Measurements from ENCODE around the gene RAB21. TPM values are rescaled to one million over a fixed set of nuclear protein-coding genes. Genes with fewer than 3 reads are reported as not detected.

RAB21 gene
- total RNA-seq, 1 experiment from 2014 or later: 115 TPM

- CTCF ChIA-PET: interaction anchor here (0.6 to 1.5 kb wide), 3 partner anchors 15 to 47 kb away, joined by 3 to 8 read pairs (median 4); partner anchors contain the start of gene TMEM19
- TF ChIP-seq CTCF (IDR thresholded peaks at IDR 0.05; ENCODE audit: unreplicated experiment): no peak
- H3K36me3 Mint-ChIP-seq (ENCODE audit: insufficient read depth, unreplicated experiment): no peaks in the 10 kb centered on the region
- no TSS peak for BruUV-seq (replicated peaks)
- DNase-seq: no peak
- intact Hi-C loops (cut with micrococcal nuclease; ENCODE audit: unreplicated experiment): no loop called here
- H3K9me3 Mint-ChIP-seq (ENCODE audit: low read depth, unreplicated experiment): no peaks in the 10 kb centered on the region
- H3K4me1 Mint-ChIP-seq (ENCODE audit: low read depth, unreplicated experiment): peaks cover 11% of the 10 kb centered on the region
- no peaks in the 10 kb centered on the region for H3K27me3 Mint-ChIP-seq (ENCODE audit: unreplicated experiment)
- H3K4me3 Mint-ChIP-seq (ENCODE audit: low read depth, unreplicated experiment): peak overlapping the region; percentile 53
- H3K27ac Mint-ChIP-seq (ENCODE audit: unreplicated experiment): no peak overlapping the region
These were observed 22.3 kb upstream of the RAB21 start for GRCh38 chr12:71732357-71732712.

- Mint-ChIP-seq H3K4me3 (ENCODE audit: low read depth, unreplicated experiment) (no peak overlapping the region), H3K27me3 (ENCODE audit: unreplicated experiment) (no peaks in the 10 kb centered on the region), H3K27ac (ENCODE audit: unreplicated experiment) (no peak overlapping the region), H3K4me1 (ENCODE audit: low read depth, unreplicated experiment) (no peaks in the 10 kb centered on the region), H3K9me3 (ENCODE audit: low read depth, unreplicated experiment) (no peaks in the 10 kb centered on the region), H3K36me3 (ENCODE audit: insufficient read depth, unreplicated experiment) (no peaks in the 10 kb centered on the region)
- TF ChIP-seq CTCF (IDR thresholded peaks at IDR 0.05; ENCODE audit: unreplicated experiment): no peak
- intact Hi-C loops (cut with micrococcal nuclease; ENCODE audit: unreplicated experiment): no loop called here
- BruUV-seq (replicated peaks): no TSS peak
- CTCF ChIA-PET: interaction anchor here (0.6 to 1.3 kb wide), 2 partner anchors 50 to 193 kb away, joined by 3 to 4 read pairs; no protein-coding TSS in a partner anchor
- no peak for DNase-seq
These were observed 17.5 kb upstream of the RAB21 start for GRCh38 chr12:71737197-71737596.

GRCh38 chr12:71742998-71743397 lies 11.7 kb upstream of the RAB21 start:
- H3K4me1 Mint-ChIP-seq (ENCODE audit: low read depth, unreplicated experiment): no peaks in the 10 kb centered on the region
- intact Hi-C loops (cut with micrococcal nuclease; ENCODE audit: unreplicated experiment): loop anchor here (10.0 kb wide), 1 partner anchor 528 kb away; no protein-coding TSS in a partner anchor

GRCh38 chr12:71744522-71745300 lies 10.0 kb upstream of the RAB21 start:
- CTCF ChIA-PET: interaction anchor here (0.7 to 1.2 kb wide), 2 partner anchors 58 to 201 kb away, joined by 3 read pairs; partner anchors contain the start of gene TMEM19
- TF ChIP-seq CTCF (IDR thresholded peaks at IDR 0.05; ENCODE audit: unreplicated experiment): no peak
- no peak for DNase-seq
- Mint-ChIP-seq H3K4me3 (ENCODE audit: low read depth, unreplicated experiment) (no peak overlapping the region), H3K27me3 (ENCODE audit: unreplicated experiment) (peaks cover 14% of the 10 kb centered on the region), H3K27ac (ENCODE audit: unreplicated experiment) (no peak overlapping the region), H3K9me3 (ENCODE audit: low read depth, unreplicated experiment) (no peaks in the 10 kb centered on the region), H3K36me3 (ENCODE audit: insufficient read depth, unreplicated experiment) (no peaks in the 10 kb centered on the region), H3K4me1 (ENCODE audit: low read depth, unreplicated experiment) (no peaks in the 10 kb centered on the region)
- intact Hi-C loops (cut with micrococcal nuclease; ENCODE audit: unreplicated experiment): loop anchor here (10.0 kb wide), 1 partner anchor 530 kb away; no protein-coding TSS in a partner anchor
- BruUV-seq (replicated peaks): no TSS peak

More at GRCh38 chr12:71742998-71743397, 11.7 kb upstream of the RAB21 start:
- no peaks in the 10 kb centered on the region for H3K9me3 Mint-ChIP-seq (ENCODE audit: low read depth, unreplicated experiment)
- H3K27ac Mint-ChIP-seq (ENCODE audit: unreplicated experiment): no peak overlapping the region
- no peaks in the 10 kb centered on the region for H3K36me3 Mint-ChIP-seq (ENCODE audit: insufficient read depth, unreplicated experiment)
- CTCF ChIA-PET: no interaction called here
- H3K4me3 Mint-ChIP-seq (ENCODE audit: low read depth, unreplicated experiment): no peak overlapping the region
- no peaks in the 10 kb centered on the region for H3K27me3 Mint-ChIP-seq (ENCODE audit: unreplicated experiment)
- no peak for DNase-seq
- BruUV-seq (replicated peaks): no TSS peak
- no peak for TF ChIP-seq CTCF (IDR thresholded peaks at IDR 0.05; ENCODE audit: unreplicated experiment)

Measured in Calu3 (cell line).